Endothelial cell of hepatic sinusoid (primary cell): ENCODE data around the gene SOX5.

Source experiments
- in situ Hi-C: cut with HindIII; loops from 2 replicates; pipeline ENCODE4 v1.10.0; 2017; ENCODE audit warnings: low sequenced_read_pairs

SOX5 gene

GRCh38 chr12:23704992-23705943 is 244.2 kb downstream of the SOX5 start:
- in situ Hi-C loops: no loop called here

- in situ Hi-C loops: no loop called here
Measured at GRCh38 chr12:23703051-23703450, 246.4 kb downstream of the SOX5 start.

GRCh38 chr12:23699031-23699430 is 250.4 kb downstream of the SOX5 start:
- in situ Hi-C loops: no loop called here

GRCh38 chr12:23694920-23695319 is 254.6 kb downstream of the SOX5 start:
- in situ Hi-C loops: no loop called here

- in situ Hi-C loops: no loop called here
Measured at GRCh38 chr12:23694307-23694706, 255.2 kb downstream of the SOX5 start.

- in situ Hi-C loops: no loop called here
Measured at GRCh38 chr12:23687947-23688346, 261.5 kb downstream of the SOX5 start.

- in situ Hi-C loops: no loop called here
Measured at GRCh38 chr12:23686095-23686494, 263.4 kb downstream of the SOX5 start.

GRCh38 chr12:23684121-23684520 is 265.3 kb downstream of the SOX5 start:
- in situ Hi-C loops: no loop called here

GRCh38 chr12:23681237-23681636 is 268.2 kb downstream of the SOX5 start:
- in situ Hi-C loops: no loop called here

- in situ Hi-C loops: no loop called here
Measured at GRCh38 chr12:23674064-23674463, 275.4 kb downstream of the SOX5 start.

GRCh38 chr12:23671881-23672280 is 277.6 kb downstream of the SOX5 start:
- in situ Hi-C loops: no loop called here

GRCh38 chr12:23670684-23671083 is 278.8 kb downstream of the SOX5 start:
- in situ Hi-C loops: no loop called here

- in situ Hi-C loops: no loop called here
Measured at GRCh38 chr12:23669691-23670090, 279.8 kb downstream of the SOX5 start.

- in situ Hi-C loops: no loop called here
Measured at GRCh38 chr12:23666866-23667265, 282.6 kb downstream of the SOX5 start.

- in situ Hi-C loops: no loop called here
Measured at GRCh38 chr12:23662966-23663365, 286.5 kb downstream of the SOX5 start.

GRCh38 chr12:23659131-23659530 is 290.3 kb downstream of the SOX5 start:
- in situ Hi-C loops: no loop called here

- in situ Hi-C loops: no loop called here
Measured at GRCh38 chr12:23657598-23657997, 291.9 kb downstream of the SOX5 start.

GRCh38 chr12:23655884-23656283 is 293.6 kb downstream of the SOX5 start:
- in situ Hi-C loops: no loop called here

GRCh38 chr12:23655112-23655511 is 294.4 kb downstream of the SOX5 start:
- in situ Hi-C loops: no loop called here

GRCh38 chr12:23648546-23648945 is 300.9 kb downstream of the SOX5 start:
- in situ Hi-C loops: no loop called here

GRCh38 chr12:23640754-23641153 is 308.7 kb downstream of the SOX5 start:
- in situ Hi-C loops: no loop called here

- in situ Hi-C loops: no loop called here
Measured at GRCh38 chr12:23634344-23634743, 315.1 kb downstream of the SOX5 start.
